Peyer's patch (tissue), 4 donors: ENCODE results near the gene ENAH. TPM values are rescaled to one million over a fixed set of nuclear protein-coding genes. Genes with fewer than 3 reads are reported as not detected.
"Not testable (repeated sequence)": the region's sequence is repeated elsewhere in the genome, so short reads cannot be mapped to it uniquely, and the experiment has no call there.

Experiments
- DNase-seq, 3 donors: peaks; one replicate each; pipeline ENCODE4 v3.0.0-alpha.2; 2017 to 2019
- H3K27ac ChIP-seq, 4 donors: fragments of 200-600 bp; sonication (generic); one replicate each; pipeline ENCODE4 v1.5.1; 2016 to 2019
- H3K27me3 ChIP-seq, 2 donors: fragments of 200-600 bp; sonication (generic); one replicate each; pipeline ENCODE4 v1.5.1; 2019
- H3K36me3 ChIP-seq, 3 donors: fragments of 200-600 bp; sonication (generic); one replicate each; pipeline ENCODE4 v1.5.1; 2016 to 2019
- H3K4me1 ChIP-seq, 4 donors: fragments of 200-600 bp; sonication (generic); one replicate each; pipeline ENCODE4 v1.5.1; 2016 to 2019
- H3K4me3 ChIP-seq, 4 donors: fragments of 200-600 bp; sonication (generic); 1 replicate in 3 of 4; 2 replicates in 1 of 4; pipeline ENCODE4 v1.5.1; 2016 to 2019; ENCODE audit warnings: mild to moderate bottlenecking in 1 of 4
- H3K9me3 ChIP-seq, 4 donors: fragments of 200-600 bp; sonication (generic); one replicate each; pipeline ENCODE4 v1.5.1; 2016 to 2019; ENCODE audit warnings: mild to moderate bottlenecking in 1 of 4
- CTCF ChIP-seq, 6 experiments: fragments of 450-650 bp in 4 of 6; fragments of 200-600 bp in 2 of 6; sonication (generic) in 1 of 6; IDR thresholded peaks; one replicate each; pipeline ENCODE4 v1.5.1; 2017 to 2019; ENCODE audit warnings: antibody characterized with exemption in 6 of 6, mild to moderate bottlenecking in 3 of 6, moderate library complexity in 1 of 6
- POLR2A ChIP-seq, 2 donors: fragments of 450-650 bp; IDR thresholded peaks; one replicate each; pipeline ENCODE4 v1.5.1; 2017; ENCODE audit warnings: antibody characterized with exemption in 2 of 2, mild to moderate bottlenecking in 2 of 2, moderate library complexity in 2 of 2
- total RNA-seq, 4 donors: library from RNA; depleted of rRNA; stranded (reverse); fragments of >200 nt; gene quantifications; one replicate each; pipeline ENCODE4 v1.1.0, GENCODE V29; 2016

Gene ENAH
- total RNA-seq = 10 to 100 TPM in 3 of 4 donors, 1 to 10 TPM in 1; 7.6 to 51.2 (median 16.5) TPM

DNA sequence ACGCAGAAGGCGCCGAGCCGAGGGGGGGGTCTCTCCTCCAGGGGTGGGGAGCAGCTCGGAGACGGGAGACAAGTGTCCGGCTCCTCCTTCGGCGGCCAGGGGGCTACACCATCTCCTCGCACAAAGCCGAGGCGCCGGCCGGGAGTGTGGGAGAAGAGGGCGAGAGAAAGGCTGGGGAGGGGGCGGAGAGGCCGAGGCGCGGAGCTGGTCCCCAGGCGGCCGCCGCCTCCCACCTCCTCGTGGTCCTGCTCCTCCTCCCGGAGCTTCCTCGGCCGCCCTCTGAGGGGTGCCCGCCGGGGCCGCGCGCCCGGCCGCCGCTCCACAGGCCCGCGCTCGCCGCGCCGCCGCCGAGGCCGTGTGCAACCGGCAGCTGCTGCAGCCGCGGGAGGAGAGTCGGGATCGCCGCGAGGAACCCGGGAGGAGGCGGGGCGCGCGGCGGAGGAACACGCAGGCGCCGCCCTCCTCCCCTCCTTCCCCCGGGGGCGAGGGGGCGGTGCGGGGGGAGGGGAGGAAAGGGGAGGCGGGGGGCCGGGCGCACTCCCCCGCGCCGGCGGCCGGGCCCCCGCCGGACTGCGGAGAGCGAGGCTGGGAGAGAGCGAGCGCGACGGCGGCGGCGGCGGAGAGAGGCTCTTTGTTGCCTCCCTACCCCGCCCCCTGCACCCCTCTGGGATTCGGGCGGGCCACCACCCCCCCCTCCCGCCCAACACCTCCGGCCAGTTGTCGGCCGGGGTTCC lies at the start of gene ENAH:
Gene ENAH, minus strand, starts transcription at position 395 of the 734 bp plus-strand sequence. CDS start 433 bp downstream, outside the sequence.
- peak within 1 kb of the TSS; percentile 79 to 93 (median 84) for H3K27ac ChIP-seq
- peak within 1 kb of the TSS; percentile 78 to 95 (median 86) for H3K4me3 ChIP-seq
- no peaks in the 10 kb centered on the region for H3K27me3 ChIP-seq
- TF ChIP-seq CTCF (IDR thresholded peaks at IDR 0.05) (peak in 1 of 6 experiments; percentile 8), POLR2A (IDR thresholded peaks at IDR 0.05) (peak in 1 of 2 donors; percentile 61)
- no peaks in the 10 kb centered on the region for H3K36me3 ChIP-seq
- DNase-seq = peak; percentile 45 to 83 (median 80)
- H3K9me3 ChIP-seq = no peaks in the 10 kb centered on the region
- peaks cover 0 to 9% (median 0%) of the 10 kb centered on the region in 4 donors for H3K4me1 ChIP-seq

DNA sequence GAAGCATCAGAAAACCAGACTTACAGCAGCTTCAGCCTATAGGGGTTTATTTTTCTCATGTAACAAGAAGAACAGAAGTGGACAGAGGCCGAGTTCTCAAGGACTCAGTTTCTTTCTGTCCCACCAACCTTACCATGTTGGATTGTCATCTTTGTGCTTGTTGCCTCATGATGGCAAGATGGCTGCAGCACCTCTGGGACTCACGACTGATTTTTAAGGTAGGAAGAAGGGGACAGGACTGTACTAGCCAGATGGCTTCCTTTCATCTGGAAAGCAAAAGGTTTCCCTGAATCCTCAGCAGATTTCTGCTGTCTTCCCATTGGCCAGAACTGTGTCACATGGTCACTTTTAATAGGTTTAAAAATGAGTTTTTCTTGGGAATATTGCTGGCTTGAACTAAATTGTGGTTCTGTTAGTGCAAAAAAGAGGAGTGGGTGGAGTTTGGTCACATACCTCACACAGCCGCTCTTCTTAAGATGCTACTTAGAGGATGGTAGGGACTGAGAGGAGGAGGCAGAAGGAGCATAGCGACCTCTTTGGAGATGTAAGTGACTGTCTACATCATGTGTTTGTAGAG lies 48.1 kb upstream of the ENAH start:
- H3K9me3 ChIP-seq = no peaks in the 10 kb centered on the region
- H3K4me1 ChIP-seq = no peaks in the 10 kb centered on the region
- no peak for DNase-seq
- no peaks in the 10 kb centered on the region for H3K36me3 ChIP-seq
- TF ChIP-seq CTCF (IDR thresholded peaks at IDR 0.05) (no peak), POLR2A (IDR thresholded peaks at IDR 0.05) (no peak)
- H3K27me3 ChIP-seq = no peaks in the 10 kb centered on the region
- H3K27ac ChIP-seq = peak overlapping the region in 1 of 4 donors; percentile 7
- H3K4me3 ChIP-seq = no peak overlapping the region

DNA sequence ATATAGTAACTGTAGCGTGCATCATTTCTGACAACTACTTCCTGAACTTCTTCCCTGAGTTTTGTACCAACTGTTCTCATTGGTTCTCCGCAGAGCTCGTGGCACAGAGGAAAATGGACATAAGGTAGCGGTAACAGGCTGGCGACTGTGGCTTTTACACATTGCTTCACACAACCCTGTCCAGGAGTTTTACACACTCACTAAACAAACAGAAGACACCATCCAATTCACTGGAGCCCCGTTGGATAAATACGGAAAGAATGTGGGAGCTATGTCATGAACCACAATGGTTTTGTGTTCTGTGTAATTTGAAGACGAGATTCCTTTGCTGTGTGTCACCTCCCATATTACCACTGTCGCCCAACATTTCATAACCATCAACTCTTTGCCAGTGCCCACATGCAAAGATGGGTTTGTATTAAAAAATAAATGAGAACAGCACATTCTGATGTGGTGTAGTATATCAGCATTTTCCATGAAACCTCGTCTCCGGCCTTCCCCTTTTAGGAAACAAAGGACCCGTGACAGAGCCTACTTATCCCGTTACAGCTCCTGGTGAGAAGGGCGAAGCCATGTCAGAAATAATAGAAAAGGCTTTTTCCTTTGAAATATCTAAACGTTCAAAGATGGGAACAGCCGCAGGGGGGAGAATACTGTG lies 47.4 kb upstream of the ENAH start:
- peak overlapping the region in 2 of 4 donors; percentile 3 to 7 for H3K27ac ChIP-seq
- no peak for DNase-seq
- H3K27me3 ChIP-seq = no peaks in the 10 kb centered on the region
- peaks cover 0 to under 1% (median 0%) of the 10 kb centered on the region in 4 donors for H3K4me1 ChIP-seq
- TF ChIP-seq CTCF (IDR thresholded peaks at IDR 0.05) = no peak
- no peak for TF ChIP-seq POLR2A (IDR thresholded peaks at IDR 0.05)
- no peak overlapping the region for H3K4me3 ChIP-seq
- H3K36me3 ChIP-seq = no peaks in the 10 kb centered on the region
- H3K9me3 ChIP-seq = no peaks in the 10 kb centered on the region

GRCh38 chr1:225699336-225699735 lies 46.4 kb upstream of the ENAH start:
- Histone ChIP-seq H3K4me3 (no peak overlapping the region), H3K36me3 (no peaks in the 10 kb centered on the region), H3K27me3 (no peaks in the 10 kb centered on the region), H3K4me1 (peaks cover 0 to 10% (median 0%) of the 10 kb centered on the region in 4 donors), H3K27ac (peak overlapping the region in 1 of 4 donors; percentile 38), H3K9me3 (no peaks in the 10 kb centered on the region)
- no peak for DNase-seq
- TF ChIP-seq POLR2A (IDR thresholded peaks at IDR 0.05) (no peak), CTCF (IDR thresholded peaks at IDR 0.05) (no peak)

- not testable (repeated sequence) for H3K27me3 ChIP-seq, H3K4me3 ChIP-seq, H3K9me3 ChIP-seq, H3K27ac ChIP-seq, H3K36me3 ChIP-seq, DNase-seq
- H3K4me1 ChIP-seq = peaks cover 0 to 21% (median 0%) of the 10 kb centered on the region in 4 donors
Measured at GRCh38 chr1:225698194-225698593, 45.3 kb upstream of the ENAH start.

GRCh38 chr1:225697428-225697827 lies 44.5 kb upstream of the ENAH start:
- peaks cover 0 to 25% (median 0%) of the 10 kb centered on the region in 4 donors for H3K4me1 ChIP-seq

More at GRCh38 chr1:225697428-225697827, 44.5 kb upstream of the ENAH start:
- Histone ChIP-seq H3K4me3 (no peak overlapping the region), H3K36me3 (no peaks in the 10 kb centered on the region), H3K9me3 (no peaks in the 10 kb centered on the region), H3K27ac (peak overlapping the region in 1 of 4 donors; percentile 10), H3K27me3 (no peaks in the 10 kb centered on the region)
- TF ChIP-seq POLR2A (IDR thresholded peaks at IDR 0.05) (no peak), CTCF (IDR thresholded peaks at IDR 0.05) (no peak)
- DNase-seq = no peak
